GM12873 (cell line): ENCODE data around the gene BHLHA9.

ENCODE experiments used
- CTCF ChIP-seq: IDR thresholded peaks from 2 replicates; pipeline ENCODE4 v1.5.1; 2012; ENCODE audit warnings: low read depth, mild to moderate bottlenecking, moderate library complexity, low read length, control low read depth; ENCODE audit not compliant: insufficient read depth; ENCODE audit errors: missing control alignments

BHLHA9 gene

GRCh38 chr17:1227917-1228780 lies 42.1 kb upstream of the BHLHA9 start:
- no peak for TF ChIP-seq CTCF

GRCh38 chr17:1228781-1229348 lies 41.4 kb upstream of the BHLHA9 start:
- TF ChIP-seq CTCF = no peak

- TF ChIP-seq CTCF = no peak
Observed at GRCh38 chr17:1229349-1229899, 40.8 kb upstream of the BHLHA9 start.

DNA sequence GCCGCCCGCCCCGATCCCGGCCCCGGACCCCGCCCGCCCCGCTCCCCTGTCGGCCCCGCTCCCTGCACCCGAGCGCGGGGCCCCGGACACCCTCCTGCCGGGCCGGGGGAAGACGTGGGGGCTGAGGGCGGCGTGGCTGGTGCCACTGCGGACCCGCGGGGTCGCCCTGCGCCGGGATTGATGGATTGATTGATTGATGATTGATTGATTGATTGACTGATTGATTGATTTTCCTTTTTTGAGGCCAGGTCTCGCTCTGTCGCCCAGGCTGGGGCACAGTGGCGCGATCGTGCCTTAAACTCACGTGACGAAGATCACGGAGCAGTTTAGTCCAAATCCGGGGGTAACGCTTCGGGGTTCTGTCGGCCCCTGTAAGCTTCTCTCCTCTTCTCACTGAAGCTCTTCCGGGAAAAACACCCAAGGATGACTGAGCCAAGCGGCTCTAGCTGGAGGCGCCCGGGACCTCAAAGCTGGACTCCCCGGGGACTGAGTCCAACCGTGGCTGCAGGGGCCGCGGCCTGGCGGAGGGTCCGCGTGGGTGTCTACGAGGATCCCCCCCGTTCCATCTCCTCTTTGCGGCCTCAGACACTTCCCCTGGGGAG lies 40.2 kb upstream of the BHLHA9 start:
- TF ChIP-seq CTCF = no peak

GRCh38 chr17:1231456-1231855 lies 38.8 kb upstream of the BHLHA9 start:
- no peak for TF ChIP-seq CTCF

- TF ChIP-seq CTCF = peak; percentile 1
Observed at GRCh38 chr17:1232331-1232730, 37.9 kb upstream of the BHLHA9 start.

DNA sequence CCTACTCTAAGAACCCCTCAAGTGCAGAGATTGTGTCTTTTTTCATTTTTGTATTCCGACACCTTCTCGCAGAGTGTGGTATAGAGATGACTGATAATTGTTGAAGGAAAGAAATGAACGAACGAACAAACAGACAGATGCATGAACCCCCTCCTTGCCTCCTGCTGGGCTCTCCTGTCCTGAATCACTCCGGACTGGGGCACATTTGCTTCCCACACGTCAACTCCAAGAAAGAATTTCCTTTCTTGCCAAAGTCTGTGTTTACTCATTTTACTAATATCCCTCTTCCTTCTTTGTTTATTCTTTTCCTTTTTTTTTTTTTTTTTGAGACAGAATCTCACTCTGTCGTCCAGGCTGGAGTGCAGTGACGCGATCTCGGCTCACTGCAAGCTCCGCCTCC lies 37.5 kb upstream of the BHLHA9 start:
- no peak for TF ChIP-seq CTCF
